Transverse colon (tissue), 4 donors: ENCODE data around the gene ARHGEF11. TPM values are rescaled to one million over a fixed set of nuclear protein-coding genes. Genes with fewer than 3 reads are reported as not detected.

ENCODE experiments used
- DNase-seq: peaks from one replicate; pipeline ENCODE4 v3.0.0-alpha.2; 2019
- H3K27ac ChIP-seq, 4 donors: fragments of 200-600 bp; sonication (generic); 2 replicates each; pipeline ENCODE4 v1.5.1; 2016 to 2018; ENCODE audit warnings: inconsistent platforms in 4 of 4
- H3K27me3 ChIP-seq: fragments of 200-600 bp; sonication (generic); 2 replicates; pipeline ENCODE4 v1.5.1; 2017; ENCODE audit warnings: inconsistent platforms
- H3K36me3 ChIP-seq, 4 donors: fragments of 200-600 bp; sonication (generic); 2 replicates each; pipeline ENCODE4 v1.5.1; 2017 to 2019; ENCODE audit warnings: inconsistent platforms in 4 of 4
- H3K4me1 ChIP-seq, 4 donors: fragments of 200-600 bp; sonication (generic); 2 replicates each; pipeline ENCODE4 v1.5.1; 2017 to 2020; ENCODE audit warnings: inconsistent platforms in 4 of 4
- H3K4me3 ChIP-seq, 4 donors: fragments of 200-600 bp; sonication (generic); 1 replicate in 1 of 4; 2 replicates in 3 of 4; pipeline versions ENCODE4 v1.5.1 to v1.6.1; 2017 to 2019; ENCODE audit warnings: inconsistent platforms in 4 of 4
- H3K9me3 ChIP-seq, 2 donors: fragments of 200-600 bp; sonication (generic); 2 replicates each; pipeline ENCODE4 v1.5.1; 2017 to 2019; ENCODE audit warnings: inconsistent platforms in 2 of 2
- CTCF ChIP-seq, 5 experiments: fragments of 200-600 bp in 3 of 5; fragments of 450-650 bp in 2 of 5; sonication (generic) in 3 of 5; IDR thresholded peaks; 1 replicate in 2 of 5; 2 replicates in 3 of 5; pipeline ENCODE4 v1.5.1; 2016 to 2017; ENCODE audit warnings: antibody characterized with exemption in 5 of 5, inconsistent platforms in 3 of 5, mild to moderate bottlenecking in 2 of 5, moderate library complexity in 1 of 5
- EP300 ChIP-seq: sonication (generic); formaldehyde crosslinking; IDR thresholded peaks from one replicate; pipeline ENCODE4 v1.6.1; 2017; ENCODE audit warnings: antibody characterized with exemption, low read depth
- POLR2A ChIP-seq: fragments of 450-650 bp; IDR thresholded peaks from one replicate; pipeline ENCODE4 v1.6.1; 2016; ENCODE audit warnings: antibody characterized with exemption, mild to moderate bottlenecking, moderate library complexity
- POLR2AphosphoS5 ChIP-seq, 3 donors: sonication (generic); formaldehyde crosslinking; IDR thresholded peaks; one replicate each; pipeline ENCODE4 v1.6.1; 2016; ENCODE audit warnings: antibody characterized with exemption in 3 of 3
- whole genome bisulfite sequencing, 2 donors: methylation state at CpG; one replicate each; pipeline ENCODE4 v1.1.5; 2018; ENCODE audit warnings: low coverage in 1 of 2; 5-methylcytosine and 5-hydroxymethylcytosine counted together
- in situ Hi-C, 4 donors: fragments of 200-750 bp; cut with MboI; loops; one replicate each; pipeline versions ENCODE4 v1.15.0 to v1.15.1; 2017; ENCODE audit warnings: low sequenced_read_pairs in 3 of 4, low pct_ligation_motif_present in 1 of 4, low pct_unique_long_range_greater_than_20kb in 1 of 4
- intact Hi-C: fragments of 100-400 bp; cut with DNase I; formaldehyde crosslinking; loops from one replicate; pipeline ENCODE4 v1.15.1; 2023; ENCODE audit warnings: low total_unique reads
- total RNA-seq, 4 donors: library from RNA; depleted of rRNA; stranded (reverse); fragments of >200 nt; gene quantifications; one replicate each; pipeline ENCODE4 v1.1.0, GENCODE V29; 2016

ARHGEF11 gene
- total RNA-seq, 4 donors from 2014 or later = 52.6 to 82.8 (median 62.1) TPM

- H3K27ac ChIP-seq = no peak overlapping the region
- no peaks in the 10 kb centered on the region for H3K27me3 ChIP-seq
- intact Hi-C loops (no loop called here), in situ Hi-C loops (loop anchor here in 3 of 4 donors (5.0 to 25.0 kb wide), 4 partner anchors 61 to 396 kb away; no protein-coding TSS in a partner anchor)
- 92% methylated on average over 4 of the region's 4 CpGs; no CpG with 5 or more reads in 1 of the 2 donors for WGBS, 2 donors
- DNase-seq = no peak
- H3K9me3 ChIP-seq = no peaks in the 10 kb centered on the region
- no peaks in the 10 kb centered on the region for H3K36me3 ChIP-seq
- H3K4me3 ChIP-seq = no peak overlapping the region
- H3K4me1 ChIP-seq = peaks cover 0 to 7% (median 0%) of the 10 kb centered on the region in 4 donors
- no peak for TF ChIP-seq POLR2AphosphoS5 (IDR thresholded peaks at IDR 0.05)
- TF ChIP-seq CTCF (IDR thresholded peaks at IDR 0.05) = no peak
- no peak for TF ChIP-seq POLR2A
Measured at GRCh38 chr1:157091186-157091585, 45.6 kb upstream of the ARHGEF11 start.

DNA sequence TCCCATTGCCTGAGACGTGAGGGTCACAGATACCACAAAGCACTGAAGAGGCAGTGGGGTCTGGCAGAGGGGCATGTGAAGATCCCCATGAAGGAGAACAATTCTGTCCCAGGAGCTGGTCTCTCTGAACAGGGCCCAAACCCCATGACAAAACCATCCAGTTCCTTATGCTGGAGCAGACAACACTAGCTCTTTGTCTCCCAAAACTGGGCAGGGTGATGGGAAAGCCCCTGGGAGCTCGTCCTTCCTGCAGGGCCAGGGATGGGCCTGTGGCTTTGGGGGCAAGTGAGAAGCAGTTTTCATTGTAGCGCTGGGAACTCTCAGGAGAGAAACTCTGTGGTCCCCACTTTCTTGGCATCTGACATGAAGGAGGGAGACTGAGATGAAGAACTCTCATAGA lies 45.2 kb upstream of the ARHGEF11 start:
- no peaks in the 10 kb centered on the region for H3K36me3 ChIP-seq
- WGBS, 2 donors = 69% methylated on average over 3 of the region's 3 CpGs; no CpG with 5 or more reads in 1 of the 2 donors
- H3K27ac ChIP-seq = no peak overlapping the region
- H3K4me3 ChIP-seq = no peak overlapping the region
- DNase-seq = no peak
- TF ChIP-seq EP300 = no peak
- intact Hi-C loops = loop anchor here (1.0 kb wide), 1 partner anchor 66 kb away; no protein-coding TSS in a partner anchor
- peaks cover 0 to 7% (median 0%) of the 10 kb centered on the region in 4 donors for H3K4me1 ChIP-seq
- in situ Hi-C loops = loop anchor here in 3 of 4 donors (5.0 to 25.0 kb wide), 4 partner anchors 62 to 397 kb away; no protein-coding TSS in a partner anchor
- H3K9me3 ChIP-seq = no peaks in the 10 kb centered on the region
- H3K27me3 ChIP-seq = no peaks in the 10 kb centered on the region

- peak; percentile 93 to 97 (median 95) for TF ChIP-seq CTCF (IDR thresholded peaks at IDR 0.05)
- no peak for TF ChIP-seq POLR2AphosphoS5 (IDR thresholded peaks at IDR 0.05)
- no peak for TF ChIP-seq POLR2A
- no peak for TF ChIP-seq EP300
- peak; percentile 89 for DNase-seq
- no peaks in the 10 kb centered on the region for H3K9me3 ChIP-seq
- no peak overlapping the region for H3K4me3 ChIP-seq
- peaks cover 0 to 7% (median 0%) of the 10 kb centered on the region in 4 donors for H3K4me1 ChIP-seq
- WGBS, 2 donors = 24% methylated on average over 10 of the region's 10 CpGs; no CpG with 5 or more reads in 1 of the 2 donors
- no peaks in the 10 kb centered on the region for H3K27me3 ChIP-seq
- H3K27ac ChIP-seq = no peak overlapping the region
- intact Hi-C loops = loop anchor here (1.0 kb wide), 1 partner anchor 66 kb away; no protein-coding TSS in a partner anchor
- no peaks in the 10 kb centered on the region for H3K36me3 ChIP-seq
- in situ Hi-C loops = loop anchor here in 3 of 4 donors (5.0 to 25.0 kb wide), 4 partner anchors 62 to 397 kb away; no protein-coding TSS in a partner anchor
Measured at GRCh38 chr1:157090196-157090647, 44.7 kb upstream of the ARHGEF11 start.

GRCh38 chr1:157089789-157090188 lies 44.2 kb upstream of the ARHGEF11 start:
- 80 to 85% methylated on average over 1 to 9 of the region's 9 CpGs for WGBS, 2 donors
- in situ Hi-C loops = loop anchor here in 3 of 4 donors (5.0 to 25.0 kb wide), 4 partner anchors 63 to 398 kb away; no protein-coding TSS in a partner anchor
- no peak overlapping the region for H3K27ac ChIP-seq

More at GRCh38 chr1:157089789-157090188, 44.2 kb upstream of the ARHGEF11 start:
- H3K4me1 ChIP-seq = peaks cover 0 to 7% (median 0%) of the 10 kb centered on the region in 4 donors
- no peak for DNase-seq
- no peak overlapping the region for H3K4me3 ChIP-seq
- no peaks in the 10 kb centered on the region for H3K9me3 ChIP-seq
- intact Hi-C loops = loop anchor here (1.0 kb wide), 1 partner anchor 67 kb away; no protein-coding TSS in a partner anchor
- H3K27me3 ChIP-seq = no peaks in the 10 kb centered on the region
- TF ChIP-seq CTCF (IDR thresholded peaks at IDR 0.05) (no peak), EP300 (no peak), POLR2AphosphoS5 (IDR thresholded peaks at IDR 0.05) (no peak), POLR2A (no peak)
- H3K36me3 ChIP-seq = no peaks in the 10 kb centered on the region
